DMS 273 treated with DMSO at 0.1 percent for 48 hours (cell line): ENCODE measurements around the gene NCAM2.

Experiments
- DNase-seq: peaks from one replicate; lab custom pipeline; 2025; lab: John Stamatoyannopoulos, UW

Gene NCAM2

DNA sequence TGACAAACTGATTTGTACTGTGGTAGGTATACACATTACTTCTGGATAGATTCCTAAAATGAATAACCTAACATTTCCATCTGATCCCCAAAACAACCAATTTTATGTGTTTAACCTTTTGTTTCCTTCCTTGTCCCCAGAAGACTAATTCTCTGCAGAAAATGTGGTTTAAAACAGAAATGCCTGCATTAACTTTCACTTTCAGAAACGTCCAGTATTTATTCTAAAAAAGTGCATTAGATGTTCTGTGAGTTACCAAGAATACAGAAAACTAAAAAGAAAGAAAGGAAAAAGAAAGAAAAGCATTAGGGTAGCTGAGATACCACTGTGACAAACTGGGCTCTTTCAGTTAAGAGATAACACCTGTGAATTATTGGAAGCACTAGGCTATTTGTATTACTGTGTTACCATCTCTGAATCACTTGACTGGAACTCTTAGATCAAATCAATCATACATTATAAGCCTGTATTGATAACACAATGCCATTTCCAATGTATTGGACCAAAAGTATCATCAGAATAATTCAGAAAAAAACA is 177.7 kb downstream of the NCAM2 start:
- no peak for DNase-seq

DNA sequence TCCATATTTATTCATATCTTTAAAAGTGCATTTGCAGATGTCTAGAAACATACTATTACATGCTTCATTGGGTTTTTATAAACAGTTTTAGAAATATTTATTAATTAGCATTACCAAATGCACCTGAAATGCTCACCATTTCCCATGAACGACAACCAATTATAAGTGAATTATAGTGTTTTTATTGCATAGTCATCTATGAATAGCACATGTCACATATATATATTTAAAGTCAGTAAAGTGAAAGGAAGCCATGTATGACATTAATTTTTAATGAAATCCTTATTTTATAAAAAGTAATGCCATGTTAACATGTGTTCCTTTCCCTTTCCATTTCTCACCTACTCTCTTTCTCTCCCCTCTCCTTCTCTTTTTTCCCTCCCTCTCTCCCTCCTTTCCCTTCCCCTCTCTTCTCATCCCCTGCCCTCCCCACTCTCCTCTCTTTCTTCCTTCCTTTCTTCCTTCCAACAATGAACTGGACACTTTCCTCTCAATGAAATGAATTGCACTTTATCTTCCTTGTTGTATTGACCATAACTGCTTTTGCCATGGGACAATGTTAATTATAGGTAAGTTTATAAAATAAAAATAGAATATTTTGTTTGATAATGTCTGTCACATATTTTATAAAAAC is 179.3 kb downstream of the NCAM2 start:
- no peak for DNase-seq

DNA sequence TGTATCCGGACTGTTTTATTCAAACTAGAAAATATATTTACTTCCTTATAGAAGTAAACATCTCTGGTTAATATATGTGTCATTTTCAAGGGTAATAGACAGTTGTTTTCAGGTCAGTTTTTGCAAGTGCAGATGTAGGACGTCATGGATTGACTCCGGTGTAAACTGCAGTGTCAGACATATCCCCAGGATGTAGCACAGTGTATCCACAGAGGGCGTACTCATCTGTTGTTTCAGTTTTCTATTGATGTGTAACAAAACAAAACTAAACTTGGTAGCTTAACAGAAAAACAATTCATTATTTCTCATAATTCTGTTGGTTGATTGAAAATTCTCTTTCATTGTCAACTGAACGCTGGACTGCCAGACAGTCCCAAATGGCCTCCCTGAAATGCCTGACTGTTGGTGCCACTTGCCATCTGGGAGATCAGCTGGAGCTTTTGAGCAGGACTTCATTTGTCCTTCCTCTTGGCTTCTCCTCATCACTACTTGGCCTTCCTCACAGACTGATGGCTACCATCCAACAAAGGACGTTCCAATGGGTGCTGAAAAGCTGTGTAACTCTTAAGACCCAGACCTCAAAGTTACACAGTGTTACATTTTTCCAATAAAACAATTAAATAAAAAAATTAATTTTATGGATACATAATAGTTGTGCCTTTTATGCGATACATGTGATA is 181.6 kb downstream of the NCAM2 start:
- DNase-seq = no peak

DNA sequence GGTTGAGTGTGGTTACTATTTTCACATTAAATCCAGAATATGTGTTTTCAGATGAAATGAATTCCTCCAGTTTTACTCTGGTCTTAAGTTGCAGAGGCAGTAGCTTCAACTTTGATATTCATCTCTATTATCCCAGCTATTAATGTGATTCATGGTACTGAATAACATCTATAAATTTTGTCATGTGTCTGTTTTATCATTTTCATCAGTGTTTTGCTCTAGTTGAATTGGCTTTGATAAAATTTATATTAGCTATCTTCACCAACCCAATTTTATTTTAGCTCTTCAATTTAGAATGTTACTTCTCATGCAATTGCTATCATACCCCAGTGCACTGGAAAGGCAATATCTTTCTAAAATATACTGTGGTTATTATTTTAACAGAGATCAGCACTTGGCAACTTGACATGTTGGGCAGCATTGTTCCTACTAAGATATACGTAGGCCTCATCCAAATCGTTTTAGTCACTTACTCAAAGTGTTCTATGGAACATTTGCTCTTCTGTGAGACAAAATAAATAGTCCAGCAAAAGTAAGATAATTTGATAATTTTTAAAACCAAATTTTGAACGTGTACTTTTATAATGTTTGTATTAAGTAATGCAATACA is 184.3 kb downstream of the NCAM2 start:
- DNase-seq = no peak

DNA sequence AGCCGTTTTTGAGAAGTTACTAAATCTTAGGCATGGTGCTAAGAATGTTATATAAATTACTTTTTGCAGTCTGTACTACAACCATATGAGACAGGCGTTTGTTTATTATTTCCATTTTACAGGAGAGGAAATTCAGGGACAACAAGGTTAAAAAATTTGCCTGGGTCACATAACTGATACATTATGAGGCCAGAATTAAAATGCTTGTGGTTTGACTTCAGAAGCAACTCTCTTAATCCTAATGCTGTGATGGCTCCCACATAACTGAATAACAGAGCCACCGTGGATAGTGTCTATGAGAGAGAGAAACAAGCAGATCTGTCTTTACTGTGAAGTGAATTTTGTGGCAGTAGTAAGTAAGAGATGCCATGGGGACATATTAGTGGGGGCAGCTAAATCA is 184.9 kb downstream of the NCAM2 start:
- DNase-seq = no peak

DNA sequence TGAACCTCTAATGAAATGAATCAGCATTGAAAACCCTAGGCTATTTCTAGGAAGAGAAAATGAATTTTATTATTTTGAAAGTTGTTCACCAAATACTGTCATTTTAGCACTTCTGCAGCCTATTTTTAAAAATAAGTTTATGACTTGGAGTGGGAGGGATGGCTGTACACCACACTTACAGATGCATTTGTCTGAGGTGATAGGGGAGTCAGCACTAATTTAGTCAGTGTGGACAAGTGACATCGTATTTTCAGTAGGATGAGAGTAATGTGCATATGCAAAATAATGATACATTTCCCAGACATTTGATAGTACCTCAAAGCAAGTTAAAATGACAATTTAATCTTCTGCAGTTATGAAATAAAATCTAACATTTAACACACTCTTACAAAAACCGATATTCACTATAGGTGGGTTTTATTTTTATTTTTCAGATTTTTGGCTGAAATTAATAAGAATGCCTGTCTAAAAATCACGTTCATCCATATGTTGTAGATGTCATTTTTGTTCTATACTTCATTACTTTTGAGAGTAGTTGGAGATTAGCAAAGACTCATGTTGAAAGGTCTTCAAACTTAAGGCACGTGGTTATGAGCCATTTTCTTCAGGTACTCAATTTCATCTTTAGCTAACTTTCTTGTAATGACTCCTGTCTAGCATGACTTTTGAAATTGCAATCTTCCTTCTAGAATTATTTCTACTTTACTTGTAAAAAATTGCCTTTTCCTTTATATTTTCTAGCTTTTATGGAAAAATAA is 186.7 kb downstream of the NCAM2 start:
- DNase-seq = no peak

DNA sequence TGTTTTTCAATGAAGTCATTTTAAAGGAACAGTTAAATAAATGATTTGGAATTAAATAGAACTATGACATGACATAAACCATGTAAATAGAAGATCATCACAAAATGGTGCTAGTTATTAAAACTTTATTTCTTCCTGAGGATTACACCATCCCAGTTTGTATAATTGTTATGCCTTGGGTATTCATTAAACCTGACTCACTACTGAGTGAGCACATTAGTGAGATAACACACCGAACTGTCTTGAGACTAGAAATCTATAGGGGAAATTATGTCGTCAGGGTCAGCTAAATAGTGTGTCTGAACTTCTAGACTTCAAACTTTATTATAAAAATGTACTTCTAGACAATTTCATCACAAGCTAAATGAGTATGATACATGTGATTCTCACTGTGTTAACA is 189.4 kb downstream of the NCAM2 start:
- no peak for DNase-seq

DNA sequence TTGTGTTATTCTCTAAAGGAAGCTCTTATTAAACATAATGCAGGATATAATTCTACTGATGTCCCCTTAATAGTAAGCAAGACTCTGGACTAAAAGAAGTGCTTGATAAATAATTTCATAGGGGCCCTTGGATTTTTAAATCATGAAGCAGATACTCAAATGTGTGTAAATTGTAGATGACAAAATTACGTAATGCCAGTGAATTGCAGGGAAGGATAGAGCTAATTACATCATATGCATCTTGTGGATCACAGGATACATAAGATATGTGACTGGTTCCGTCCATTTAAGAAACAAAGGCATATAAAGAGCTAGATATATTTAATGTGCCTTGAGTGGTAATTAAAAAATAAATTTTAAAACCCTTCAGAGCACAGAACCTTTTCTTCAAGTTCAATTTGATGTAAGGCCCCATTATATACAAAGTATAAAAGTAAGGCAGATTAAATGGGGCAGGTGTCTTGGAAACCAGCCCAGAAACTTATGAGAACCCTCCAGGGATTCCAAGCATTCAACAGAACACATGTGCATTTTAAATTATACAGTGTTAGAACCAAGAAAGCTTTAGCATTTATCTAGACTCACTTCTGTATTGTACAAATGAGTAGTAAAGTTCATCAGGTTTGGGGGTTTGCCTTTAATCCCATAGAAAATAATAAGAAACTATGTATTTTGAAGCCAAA is 190.4 kb downstream of the NCAM2 start:
- DNase-seq = no peak

DNA sequence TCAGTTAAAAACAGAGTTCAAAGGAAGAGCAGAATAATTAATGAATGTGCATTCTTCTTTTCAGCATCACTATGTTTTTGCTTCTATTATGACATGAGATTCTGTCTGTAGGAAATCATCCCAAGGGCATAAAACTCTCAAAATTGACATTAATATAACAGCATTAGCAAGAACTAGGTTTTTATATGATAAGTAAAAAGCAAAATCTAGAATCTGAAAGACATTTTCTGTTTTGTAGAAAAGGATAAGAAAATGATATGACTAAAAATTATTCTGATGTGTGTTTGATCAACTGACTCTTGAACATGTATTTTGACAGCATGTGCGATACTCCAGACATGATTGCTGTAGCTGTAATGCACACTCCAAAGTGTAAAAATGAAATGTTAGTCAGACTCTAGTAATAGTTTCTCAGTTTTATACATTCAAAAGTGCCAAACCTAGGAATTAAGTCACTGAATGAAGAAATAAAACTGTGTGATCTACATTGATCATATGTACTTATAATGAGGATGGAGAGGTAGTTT is 197.3 kb downstream of the NCAM2 start:
- no peak for DNase-seq

DNA sequence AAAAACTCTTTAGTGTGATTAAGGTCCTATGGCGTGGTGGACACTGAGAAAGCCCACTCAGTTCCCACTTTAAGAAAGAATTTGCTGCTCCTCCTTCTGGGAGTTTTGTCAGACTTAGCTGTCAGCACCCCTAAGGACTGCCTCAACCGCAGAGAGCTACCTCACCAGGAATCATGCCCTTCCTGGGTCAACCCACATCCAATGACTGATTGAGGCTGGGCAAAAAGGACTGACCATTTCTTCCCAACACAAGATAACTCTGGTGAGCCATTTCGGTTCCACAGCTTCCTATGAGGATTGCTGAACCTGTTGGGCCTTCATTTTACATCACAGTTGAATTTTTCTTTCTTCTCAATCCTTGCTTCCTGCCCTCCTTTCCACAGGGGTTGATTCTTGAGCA is 197.9 kb downstream of the NCAM2 start:
- DNase-seq = no peak

DNA sequence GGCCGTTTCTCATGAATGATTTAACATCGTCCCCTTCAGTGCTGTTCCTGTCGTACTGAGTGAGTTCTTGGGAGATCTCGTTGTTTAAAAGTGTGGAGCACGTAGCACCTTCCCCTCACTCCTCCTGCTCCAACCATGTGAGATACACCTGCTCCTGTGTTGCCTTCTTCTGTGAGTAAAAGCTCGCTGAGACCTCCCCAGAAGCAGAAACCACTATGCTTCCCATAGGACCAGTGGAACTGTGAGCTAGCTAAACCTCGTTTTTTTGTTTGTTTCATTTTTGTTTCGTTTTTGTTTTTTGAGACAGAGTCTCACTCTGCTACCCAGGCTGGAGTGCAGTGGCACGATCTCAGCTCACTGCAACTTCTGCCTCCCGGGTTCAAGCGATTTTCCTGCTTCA is 198.6 kb downstream of the NCAM2 start:
- DNase-seq = no peak

DNA sequence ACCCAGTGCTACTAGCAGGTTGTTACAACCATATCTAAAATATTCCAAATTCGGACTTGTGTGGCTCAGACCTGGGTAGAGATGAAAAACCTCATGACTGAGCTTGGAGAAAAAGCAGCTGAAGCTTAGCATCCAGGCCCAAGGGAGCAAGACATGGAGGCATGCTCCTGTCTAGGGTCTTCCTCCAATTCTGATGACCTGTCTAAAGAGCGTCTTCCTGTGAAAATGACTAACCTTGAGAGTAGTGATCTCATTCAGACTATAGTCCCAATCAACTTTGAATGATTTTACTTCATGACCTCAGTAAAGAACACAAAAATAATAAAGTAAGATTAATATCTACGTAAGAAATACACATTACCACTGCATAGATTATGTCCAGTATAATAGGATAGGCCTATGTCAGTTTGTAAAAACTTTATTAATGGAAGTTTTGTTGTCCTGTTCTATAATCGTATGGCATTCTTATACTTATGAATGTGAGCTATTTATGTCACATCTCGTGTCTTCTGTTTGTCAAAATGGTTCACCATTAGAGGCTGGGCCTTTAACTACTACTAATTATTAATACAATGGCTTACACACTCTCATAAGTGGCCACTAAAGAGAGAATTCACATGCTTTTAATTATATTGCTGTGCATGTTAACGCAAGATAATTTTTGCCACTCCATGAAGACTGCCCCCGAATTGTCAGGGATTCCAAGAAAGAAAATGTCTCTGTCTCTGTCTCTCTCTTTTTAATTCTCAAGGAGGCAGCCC is 201.3 kb downstream of the NCAM2 start:
- no peak for DNase-seq

DNA sequence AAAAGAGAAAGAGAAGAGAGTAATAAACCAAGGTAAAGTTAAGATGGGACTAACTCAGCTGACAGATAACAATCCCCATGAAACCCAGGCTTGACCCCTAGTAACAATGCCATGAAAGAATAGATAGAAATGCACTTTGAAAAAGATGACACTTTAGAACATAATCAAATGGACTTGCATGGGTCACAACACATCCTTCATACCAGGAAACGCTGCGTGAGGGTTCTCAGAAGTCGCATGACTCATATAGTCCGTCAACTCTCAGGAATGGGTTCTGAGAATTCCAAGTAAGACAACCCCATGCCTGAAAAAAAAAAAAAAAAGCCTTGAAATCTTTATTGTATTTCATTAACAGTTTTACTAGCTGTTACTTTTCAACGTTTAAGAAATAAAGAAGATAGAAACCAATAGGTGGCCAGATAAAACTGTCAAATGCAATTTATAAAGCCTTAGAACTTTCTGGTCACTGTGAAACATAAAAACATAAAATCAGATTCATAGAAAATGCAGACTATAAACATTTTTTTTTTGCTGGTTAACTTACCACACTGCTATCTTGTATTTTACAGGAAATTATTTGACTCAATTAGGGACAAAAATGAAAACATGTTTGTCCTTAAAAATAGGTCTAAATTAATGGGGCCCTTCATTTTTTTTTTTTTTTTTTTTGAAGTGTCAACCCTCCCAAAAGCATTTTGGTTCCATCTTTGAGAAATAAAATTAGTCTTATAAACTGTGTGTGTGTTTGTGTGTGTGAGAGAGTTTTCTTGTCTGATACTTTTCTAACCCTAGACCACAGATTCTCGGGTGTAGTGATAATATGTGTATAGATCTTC is 202.1 kb downstream of the NCAM2 start:
- DNase-seq = no peak

DNA sequence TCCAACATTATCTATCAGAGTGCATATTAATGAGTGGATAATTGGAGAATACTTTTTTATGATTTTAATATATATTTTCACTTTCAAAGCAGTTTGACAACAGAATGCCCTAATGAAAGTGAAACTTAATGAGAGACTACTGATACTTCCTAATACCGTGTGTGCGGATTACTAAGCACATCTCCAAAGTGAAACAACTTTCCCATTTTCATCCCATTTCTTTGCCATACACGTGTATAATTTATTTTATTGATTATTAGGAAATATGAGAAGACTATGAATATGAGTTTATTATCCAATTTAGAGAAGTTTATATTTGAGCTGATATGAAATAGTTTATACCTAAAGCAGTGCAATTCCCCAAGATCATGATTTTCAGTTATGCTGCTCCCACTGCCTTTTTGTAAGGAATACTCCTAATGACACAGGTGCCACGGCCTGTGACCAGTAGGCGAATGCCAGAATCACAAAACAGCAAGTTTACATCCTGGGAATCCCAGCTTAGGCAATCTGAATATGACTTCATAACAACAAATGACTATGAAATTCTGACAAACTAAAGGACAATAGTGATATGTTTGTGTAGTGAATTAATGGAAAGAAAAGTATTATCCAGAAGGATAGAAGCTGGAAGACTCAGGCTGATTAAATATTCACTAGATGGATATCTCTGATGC is 202.9 kb downstream of the NCAM2 start:
- no peak for DNase-seq

DNA sequence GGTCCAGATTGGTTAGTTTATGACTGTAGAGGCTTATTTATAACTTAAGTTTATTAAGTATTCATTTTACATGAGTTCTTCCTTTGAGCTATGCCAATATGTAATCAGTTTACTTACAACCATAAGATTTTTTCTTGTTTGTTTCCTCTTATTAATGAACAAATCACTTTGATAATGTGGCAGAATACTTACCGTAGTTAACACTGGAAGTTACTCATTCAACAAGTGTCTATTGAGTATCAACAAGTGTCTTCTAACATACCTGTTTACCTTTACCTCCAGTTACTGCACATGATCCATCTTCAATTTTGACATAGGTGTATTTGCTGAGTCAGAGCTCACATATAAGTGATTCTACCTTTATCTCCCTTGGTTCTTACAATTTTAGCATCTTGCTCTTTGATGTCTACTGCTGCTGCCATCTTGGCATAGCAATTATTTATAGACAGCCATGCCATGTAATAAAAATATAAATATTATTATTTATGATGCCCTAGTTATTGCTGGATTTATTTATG is 205.7 kb downstream of the NCAM2 start:
- DNase-seq = no peak

DNA sequence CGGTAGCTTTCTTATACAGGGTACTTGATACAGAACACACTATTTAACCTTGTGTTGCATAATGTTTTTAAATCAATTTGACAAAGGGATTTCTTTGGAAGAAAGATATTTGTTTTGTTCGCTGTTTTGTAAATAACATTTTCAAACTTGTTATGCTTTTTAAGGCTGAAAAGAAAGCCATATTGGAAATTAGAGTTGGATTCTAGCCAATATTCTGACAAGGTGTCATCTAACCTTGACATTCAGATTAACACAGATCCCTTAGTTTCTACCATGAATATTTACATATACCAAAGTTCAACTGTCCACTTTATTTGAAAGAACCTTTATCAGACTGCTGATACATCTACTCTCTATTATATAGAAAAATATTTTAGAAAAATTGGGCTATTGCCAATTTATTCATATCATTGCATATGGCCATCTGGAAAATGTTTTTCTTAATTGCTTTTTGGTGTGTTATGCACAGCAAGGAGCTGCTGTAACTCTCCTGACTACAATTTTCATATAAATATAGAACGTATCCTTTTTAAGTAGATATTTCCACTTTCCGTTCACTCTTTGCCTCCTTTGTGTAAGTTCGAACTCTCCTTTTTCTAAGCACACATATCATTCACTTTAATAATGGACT is 206.3 kb downstream of the NCAM2 start:
- DNase-seq = no peak

DNA sequence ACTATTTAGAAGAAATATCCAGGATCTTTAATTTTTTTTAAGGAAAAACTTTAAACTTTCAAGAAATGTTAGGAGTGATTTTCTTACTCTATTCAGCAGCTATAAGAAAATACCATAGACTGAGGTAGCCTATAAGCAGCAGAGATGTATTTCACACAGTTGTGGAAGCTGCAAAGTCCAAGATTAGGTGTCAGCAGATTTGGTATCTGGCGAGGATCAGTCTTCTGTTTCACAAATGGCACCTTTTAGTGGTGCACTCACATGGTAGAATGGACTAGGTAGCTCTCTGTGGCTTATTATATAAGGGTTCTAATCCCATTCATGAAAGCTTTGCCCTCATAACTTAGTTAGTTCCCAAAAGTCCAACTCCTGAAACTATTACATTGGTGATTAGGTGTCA is 207.4 kb downstream of the NCAM2 start:
- no peak for DNase-seq

DNA sequence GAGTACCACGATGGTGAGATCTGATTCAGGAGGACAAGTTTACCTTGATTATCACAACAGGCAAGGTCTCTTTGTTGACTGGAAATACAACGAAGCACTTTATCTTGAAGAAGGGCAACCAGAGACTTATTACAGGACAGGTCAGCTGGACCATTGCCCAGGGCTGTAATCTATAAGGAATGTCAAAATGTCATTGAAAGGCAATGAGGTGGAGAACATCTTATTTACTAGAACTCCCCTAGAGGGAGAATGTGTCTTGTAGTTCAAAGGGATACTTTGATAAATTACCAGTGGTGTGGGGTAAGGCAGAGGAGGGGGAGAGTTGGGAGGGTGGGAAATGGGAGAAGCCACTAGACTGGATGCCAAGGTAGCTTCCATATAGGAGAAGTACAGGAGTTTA is 212.3 kb downstream of the NCAM2 start:
- no peak for DNase-seq

DNA sequence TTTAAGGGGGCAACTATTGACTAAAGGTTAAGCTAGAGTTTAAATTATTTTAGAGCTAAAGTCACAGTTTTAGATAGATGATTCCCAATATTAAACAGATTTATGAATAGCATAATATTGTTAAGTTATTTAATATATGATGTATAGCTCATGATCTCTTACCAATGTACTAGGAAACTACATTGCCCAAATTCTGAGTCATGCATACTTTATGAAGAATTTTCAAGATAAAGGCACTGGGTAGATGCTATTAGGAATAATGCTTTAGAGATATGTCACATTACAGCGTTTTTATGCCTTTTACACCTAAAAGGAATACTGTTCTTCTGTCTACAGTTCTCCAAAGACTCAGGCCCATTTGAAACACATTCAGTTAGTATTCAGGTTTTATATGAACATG is 215.1 kb downstream of the NCAM2 start:
- DNase-seq = no peak
